K562 (cell line): ENCODE measurements around the gene DCP1B. TPM values are rescaled to one million over a fixed set of nuclear protein-coding genes. Genes with fewer than 3 reads are reported as not detected.

Experiments
- ATF1 ChIP-seq, 2 experiments: fragments of 450-650 bp in 1 of 2; IDR thresholded peaks; 2 replicates each; pipeline ENCODE4 v1.6.1; 2016; ENCODE audit warnings: missing compliant biosample characterization in 1 of 2, missing genetic modification characterization in 1 of 2
- BCLAF1 ChIP-seq, 2 experiments: fragments of 450-650 bp in 1 of 2; IDR thresholded peaks; 2 replicates each; pipeline ENCODE4 v1.6.1; 2011 to 2017; ENCODE audit warnings: low read depth in 2 of 2, antibody characterized with exemption in 1 of 2, borderline replicate concordance in 1 of 2, low read length in 1 of 2, mild to moderate bottlenecking in 1 of 2, mixed read lengths in 1 of 2; ENCODE audit not compliant: control insufficient read depth in 1 of 2
- CSDE1 ChIP-seq, 2 experiments: fragments of 450-650 bp; IDR thresholded peaks; 2 replicates each; pipeline ENCODE4 v1.6.1; 2016; ENCODE audit warnings: mild to moderate bottlenecking in 1 of 2
- FOXM1 ChIP-seq, 2 experiments: fragments of 450-650 bp in 1 of 2; sonication (generic) in 1 of 2; formaldehyde crosslinking in 1 of 2; IDR thresholded peaks; 2 replicates each; pipeline versions ENCODE4 v1.6.1 to v1.9.0; 2017 to 2022; ENCODE audit warnings: low read depth in 2 of 2, mild to moderate bottlenecking in 2 of 2, missing genetic modification reagents in 1 of 2, moderate library complexity in 1 of 2
- HLTF ChIP-seq: fragments of 450-650 bp; IDR thresholded peaks from 2 replicates; pipeline ENCODE4 v1.6.1; 2016
- HNRNPLL ChIP-seq: fragments of 200-400 bp; formaldehyde crosslinking; IDR thresholded peaks from 2 replicates; pipeline ENCODE4 v1.6.1; 2017; ENCODE audit warnings: low read length, low read depth, mild to moderate bottlenecking; ENCODE audit not compliant: poor library complexity, severe bottlenecking
- NKRF ChIP-seq: fragments of 450-650 bp; IDR thresholded peaks from 2 replicates; pipeline ENCODE4 v1.6.1; 2016; ENCODE audit warnings: borderline replicate concordance
- PHF8 ChIP-seq: fragments of 200-600 bp; sonication (generic); IDR thresholded peaks from 2 replicates; pipeline ENCODE4 v1.6.1; 2012; ENCODE audit warnings: mixed run types, mild to moderate bottlenecking, inconsistent platforms, low read length, moderate library complexity, borderline replicate concordance
- POLR2AphosphoS5 ChIP-seq: IDR thresholded peaks from 2 replicates; pipeline ENCODE4 v1.6.1; 2011; ENCODE audit warnings: mild to moderate bottlenecking, low read depth, low read length, moderate library complexity; ENCODE audit not compliant: control insufficient read depth, insufficient read depth
- RUNX1 ChIP-seq: sonication (generic); IDR thresholded peaks from 2 replicates; pipeline ENCODE4 v1.6.1; 2016; ENCODE audit warnings: antibody characterized with exemption, low read depth
- SMAD4 ChIP-seq: fragments of 250-450 bp; sonication (Bioruptor Pico); conservative IDR thresholded peaks from 2 replicates; pipeline ENCODE4 v1.8.0; 2021; ENCODE audit warnings: inconsistent platforms, mild to moderate bottlenecking, moderate library complexity
- SMC3 ChIP-seq: conservative IDR thresholded peaks from 2 replicates; pipeline ENCODE4 v1.6.1; 2011; ENCODE audit warnings: low read depth, low read length, improper control_type of control experiment; ENCODE audit not compliant: insufficient read depth
- TRIM25 ChIP-seq: fragments of 450-650 bp; IDR thresholded peaks from 2 replicates; pipeline ENCODE4 v1.7.0; 2016; ENCODE audit warnings: borderline replicate concordance
- ZBTB9 ChIP-seq: fragments of 450-650 bp; formaldehyde crosslinking; IDR thresholded peaks from 2 replicates; pipeline ENCODE4 v1.4.0; 2020; ENCODE audit warnings: mild to moderate bottlenecking, moderate library complexity
- ZNF316 ChIP-seq: fragments of 450-650 bp; IDR thresholded peaks from 2 replicates; pipeline ENCODE4 v1.6.1; 2016
- ZNF511 ChIP-seq: sonication (generic); formaldehyde crosslinking; IDR thresholded peaks from 2 replicates; pipeline ENCODE4 v1.8.0; 2022; ENCODE audit warnings: mild to moderate bottlenecking, missing genetic modification reagents
- polyA plus RNA-seq, 8 experiments: library from polyadenylated mRNA; depleted of rRNA in 4 of 8; stranded (reverse) in 5 of 8; unstranded in 3 of 8; fragments of >200 nt; fragmentation: Nextera tagmentation in 2 of 8; fragmentation: Illumina TruSeq in 1 of 8; extraction: Ambion mirVana in 2 of 8; extraction: Trizol in 1 of 8; gene quantifications; 2 replicates each; pipeline versions ENCODE4 v1.2.1 to v1.2.3, GENCODE V29; 2011 to 2014; ENCODE audit warnings: inconsistent platforms in 1 of 8, missing spikeins in 1 of 8
- total RNA-seq, 7 experiments: library from RNA; depleted of rRNA in 6 of 7; stranded (reverse); fragments of >200 nt in 6 of 7; fragmentation: Illumina TruSeq in 2 of 7; extraction: Trizol in 2 of 7; gene quantifications; 2 replicates each; pipeline versions ENCODE4 v1.2.1 to v1.2.3, GENCODE V29; 2011 to 2021; ENCODE audit warnings: low replicate concordance in 1 of 7

DCP1B gene
- total and polyA plus RNA-seq, 9 of the 15 experiments (the other 6 are each of a cell fraction or from before 2014, with no cell fraction given): 0.83 to 7.3 (median 3.4) TPM

- TF ChIP-seq HNRNPLL (peak; percentile 38), ZNF316 (no peak), ZNF511 (CRISPR knock-in tag) (peak; percentile 70; the same call in 1 of the 2 replicates), FOXM1 (IDR thresholded peaks at IDR 0.05; ENCODE audit: low read depth) (peak; percentile 55; the same call in 1 of the 2 replicates), FOXM1 (CRISPR knock-in tag; IDR thresholded peaks at IDR 0.05; ENCODE audit: low read depth) (no peak), NKRF (0 out of 2 replicates have a peak, but pooled peaks have one; percentile 47), POLR2AphosphoS5 (peak; percentile 46; the same call in 1 of the 2 replicates), SMC3 (no peak), BCLAF1 (IDR thresholded peaks at IDR 0.05; ENCODE audit: borderline replicate concordance in 1 of 2, control insufficient read depth in 1 of 2, low read depth in 2 of 2, low read length in 1 of 2) (no peak), ZBTB9 (CRISPR knock-in tag) (peak; percentile 65; the same call in 1 of the 2 replicates), ATF1 (CRISPR knock-in tag; IDR thresholded peaks at IDR 0.05) (no peak), ATF1 (tag; IDR thresholded peaks at IDR 0.05) (0 out of 2 replicates have a peak, but pooled peaks have one; percentile 28), SMAD4 (CRISPR knock-in tag) (peak; percentile 49; the same call in 1 of the 2 replicates), RUNX1 (no peak), PHF8 (peak; percentile 93), TRIM25 (no peak), CSDE1 (IDR thresholded peaks at IDR 0.05) (peak in 1 of 2 experiments; percentile 80; a peak in 2 of 4 replicates), HLTF (no peak)
These were observed at the start of gene DCP1B (continued) for GRCh38 chr12:2004113-2004929.
